ENCODE results near the gene CNP. TPM values are rescaled to one million over a fixed set of nuclear protein-coding genes. Genes with fewer than 3 reads are reported as not detected.

Gene CNP
- total and polyA plus RNA-seq, 2 donors (not counting 1 experiment from before 2014, with no cell fraction given), result 19.0 to 45.2 TPM

GRCh38 chr17:41965694-41966462 lies 717 bp upstream of the CNP start:
- DNase-seq (peak; percentile 70), ATAC-seq (ENCODE audit: low read depth) (peak; percentile 18)
- peaks cover 5 to 8% of the 10 kb centered on the region in 2 experiments for H3K36me3 ChIP-seq (replicated peaks in 1 of 2; ENCODE audit: control extremely low read depth in 1 of 2, control insufficient read depth in 1 of 2, extremely low read depth in 1 of 2, insufficient read depth in 2 of 2, low read length in 1 of 2)
- peak overlapping the region; percentile 65 to 91 (median 82) for H3K4me3 ChIP-seq (ENCODE audit: control extremely low read depth in 1 of 5, extremely low read depth in 1 of 5, insufficient read depth in 1 of 5, low read depth in 2 of 5, low read length in 4 of 5)
- ChIA-PET POLR2A (interaction anchor here (0.6 to 2.8 kb wide), 17 partner anchors 10 to 1391 kb away, joined by 3 to 32 read pairs (median 5); partner anchors contain the start of genes DHX58, DNAJC7, GHDC and KAT2A), CTCF (interaction anchor here (0.8 to 11.6 kb wide), 15 partner anchors 16 to 612 kb away, joined by 3 to 115 read pairs (median 4); partner anchors contain the start of genes DHX58, DNAJC7, HSPB9 and KAT2A)
- no peak for TF ChIP-seq EZH2 (IDR thresholded peaks at IDR 0.05; ENCODE audit: borderline replicate concordance, insufficient read depth, low read depth, low read length, poor library complexity, severe bottlenecking)
- TF ChIP-seq CTCF (IDR thresholded peaks at IDR 0.05), result no peak
- Mint-ChIP-seq H3K27ac (peak overlapping the region; percentile 86), H3K4me3 (peak overlapping the region; percentile 85), H3K9me3 (ENCODE audit: insufficient read depth) (no peaks in the 10 kb centered on the region), H3K27me3 (no peaks in the 10 kb centered on the region), H3K4me1 (peaks cover 34% of the 10 kb centered on the region)
- H3K4me1 ChIP-seq (ENCODE audit: control insufficient read depth in 2 of 2, insufficient read depth in 2 of 2, low read length in 2 of 2), result peaks cover 16 to 35% of the 10 kb centered on the region in 2 donors
- 9% methylated on average over 12 of the region's 18 CpGs for WGBS (ENCODE audit: insufficient coverage)
- no peaks in the 10 kb centered on the region for H3K27me3 ChIP-seq (replicated peaks in 1 of 4; ENCODE audit: control extremely low read depth in 1 of 4, control insufficient read depth in 3 of 4, insufficient read depth in 4 of 4, low read length in 3 of 4)
- no peaks in the 10 kb centered on the region for H3K9me3 ChIP-seq (ENCODE audit: control extremely low read depth in 1 of 3, control insufficient read depth in 2 of 3, insufficient read depth in 1 of 3, low read length in 2 of 3)
- peaks cover 13% of the 10 kb centered on the region for H4K20me1 ChIP-seq (ENCODE audit: control insufficient read depth, insufficient read depth, low read length, poor library complexity, severe bottlenecking)
- H3K9ac ChIP-seq (ENCODE audit: low read length), result peak overlapping the region; percentile 74
- H2AFZ ChIP-seq (ENCODE audit: insufficient read depth, low read depth, low read length, poor library complexity, severe bottlenecking), result peak overlapping the region; percentile 87
- H3K79me2 ChIP-seq (ENCODE audit: control insufficient read depth, insufficient read depth, low read length), result peaks cover 35% of the 10 kb centered on the region
- intact Hi-C loops (cut with micrococcal nuclease), result loop anchor here (1.0 to 10.0 kb wide), 8 partner anchors 30 to 231 kb away; partner anchors contain the start of genes DNAJC7, HAP1, KAT2A and KCNH4
- H3K27ac ChIP-seq (ENCODE audit: low read length in 2 of 2), result peak overlapping the region; percentile 67 to 75
- peak overlapping the region; percentile 89 for H3K4me2 ChIP-seq (replicated peaks; ENCODE audit: low read depth, low read length, poor library complexity, severe bottlenecking)
